NCI-H2029 treated with DMSO at 0.1 percent for 48 hours (cell line): Measurements from ENCODE around the gene VEGFC.

ENCODE experiments used
- DNase-seq: peaks from one replicate; lab custom pipeline; 2025; lab: John Stamatoyannopoulos, UW

Gene VEGFC

GRCh38 chr4:176761872-176762271, 30.9 kb downstream of the VEGFC start:
- no peak for DNase-seq

- DNase-seq, result no peak
Observed at GRCh38 chr4:176760471-176760870, 32.3 kb downstream of the VEGFC start.

- DNase-seq, result no peak
Observed at GRCh38 chr4:176758731-176759130, 34.0 kb downstream of the VEGFC start.

- DNase-seq, result no peak
Observed at GRCh38 chr4:176758323-176758722, 34.4 kb downstream of the VEGFC start.

GRCh38 chr4:176755613-176756012, 37.1 kb downstream of the VEGFC start:
- no peak for DNase-seq

- no peak for DNase-seq
Observed at GRCh38 chr4:176755001-176755400, 37.7 kb downstream of the VEGFC start.

- DNase-seq, result no peak
Observed at GRCh38 chr4:176753049-176753448, 39.7 kb downstream of the VEGFC start.

- no peak for DNase-seq
Observed at GRCh38 chr4:176752191-176752749, 40.5 kb downstream of the VEGFC start.

- DNase-seq, result no peak
Observed at GRCh38 chr4:176751061-176751460, 41.7 kb downstream of the VEGFC start.

GRCh38 chr4:176746846-176747245, 45.9 kb downstream of the VEGFC start:
- no peak for DNase-seq

GRCh38 chr4:176745902-176746301, 46.8 kb downstream of the VEGFC start:
- DNase-seq, result no peak

GRCh38 chr4:176744091-176744490, 48.6 kb downstream of the VEGFC start:
- DNase-seq, result no peak

GRCh38 chr4:176742211-176742610, 50.5 kb downstream of the VEGFC start:
- DNase-seq, result no peak

- no peak for DNase-seq
Observed at GRCh38 chr4:176741253-176741652, 51.5 kb downstream of the VEGFC start.

GRCh38 chr4:176735300-176735699, 57.4 kb downstream of the VEGFC start:
- no peak for DNase-seq

- no peak for DNase-seq
Observed at GRCh38 chr4:176734461-176734860, 58.3 kb downstream of the VEGFC start.

GRCh38 chr4:176729489-176729888, 63.2 kb downstream of the VEGFC start:
- no peak for DNase-seq

GRCh38 chr4:176726803-176727202, 65.9 kb downstream of the VEGFC start:
- DNase-seq, result no peak

- DNase-seq, result no peak
Observed at GRCh38 chr4:176721459-176721858, 71.3 kb downstream of the VEGFC start.

- no peak for DNase-seq
Observed at GRCh38 chr4:176718881-176719280, 73.8 kb downstream of the VEGFC start.

- DNase-seq, result no peak
Observed at GRCh38 chr4:176717237-176717636, 75.5 kb downstream of the VEGFC start.

- no peak for DNase-seq
Observed at GRCh38 chr4:176709417-176709816, 83.3 kb downstream of the VEGFC start.

- no peak for DNase-seq
Observed at GRCh38 chr4:176708771-176709311, 83.9 kb downstream of the VEGFC start.

- no peak for DNase-seq
Observed at GRCh38 chr4:176690716-176691115, 102.0 kb downstream of the VEGFC start.
